Measurements from ENCODE around the gene APOBEC3F.
"Not testable (repeated sequence)": the region's sequence is repeated elsewhere in the genome, so short reads cannot be mapped to it uniquely, and the experiment has no call there.

DNA sequence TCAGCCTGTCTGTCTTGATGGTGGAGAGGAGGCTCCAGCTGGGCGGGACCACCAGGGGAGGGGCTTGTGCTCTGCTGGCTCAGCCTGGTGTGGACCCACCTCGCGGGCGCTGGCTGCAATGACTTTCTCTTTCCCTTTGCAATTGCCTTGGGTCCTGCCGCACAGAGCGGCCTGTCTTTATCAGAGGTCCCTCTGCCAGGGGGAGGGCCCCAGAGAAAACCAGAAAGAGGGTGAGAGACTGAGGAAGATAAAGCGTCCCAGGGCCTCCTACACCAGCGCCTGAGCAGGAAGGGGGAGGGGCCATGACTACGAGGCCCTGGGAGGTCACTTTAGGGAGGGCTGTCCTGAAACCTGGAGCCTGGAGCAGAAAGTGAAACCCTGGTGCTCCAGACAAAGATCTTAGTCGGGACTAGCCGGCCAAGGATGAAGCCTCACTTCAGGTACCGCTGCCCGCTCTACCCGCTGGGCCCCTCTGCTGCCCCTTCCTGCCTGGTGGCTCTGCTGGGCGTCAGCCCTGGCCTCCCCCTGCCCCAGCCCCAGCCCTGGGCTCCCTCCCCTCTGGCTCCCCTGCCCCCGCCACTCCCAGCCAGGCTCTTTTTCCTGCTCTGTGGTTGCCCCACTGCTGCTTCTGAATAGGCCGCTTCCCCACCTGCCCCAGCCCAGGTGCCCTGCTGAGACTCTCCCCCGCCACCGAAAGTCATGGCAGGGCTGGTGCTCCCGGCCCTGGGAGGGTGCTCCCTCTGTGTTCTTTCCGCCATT is at the start of gene APOBEC3F:
- TF ChIP-seq, protein P1, sequence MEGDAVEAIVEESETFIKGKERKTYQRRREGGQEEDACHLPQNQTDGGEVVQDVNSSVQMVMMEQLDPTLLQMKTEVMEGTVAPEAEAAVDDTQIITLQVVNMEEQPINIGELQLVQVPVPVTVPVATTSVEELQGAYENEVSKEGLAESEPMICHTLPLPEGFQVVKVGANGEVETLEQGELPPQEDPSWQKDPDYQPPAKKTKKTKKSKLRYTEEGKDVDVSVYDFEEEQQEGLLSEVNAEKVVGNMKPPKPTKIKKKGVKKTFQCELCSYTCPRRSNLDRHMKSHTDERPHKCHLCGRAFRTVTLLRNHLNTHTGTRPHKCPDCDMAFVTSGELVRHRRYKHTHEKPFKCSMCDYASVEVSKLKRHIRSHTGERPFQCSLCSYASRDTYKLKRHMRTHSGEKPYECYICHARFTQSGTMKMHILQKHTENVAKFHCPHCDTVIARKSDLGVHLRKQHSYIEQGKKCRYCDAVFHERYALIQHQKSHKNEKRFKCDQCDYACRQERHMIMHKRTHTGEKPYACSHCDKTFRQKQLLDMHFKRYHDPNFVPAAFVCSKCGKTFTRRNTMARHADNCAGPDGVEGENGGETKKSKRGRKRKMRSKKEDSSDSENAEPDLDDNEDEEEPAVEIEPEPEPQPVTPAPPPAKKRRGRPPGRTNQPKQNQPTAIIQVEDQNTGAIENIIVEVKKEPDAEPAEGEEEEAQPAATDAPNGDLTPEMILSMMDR (conservative IDR thresholded peaks at IDR 0.05): not testable (repeated sequence)
- not testable (repeated sequence) for TF ChIP-seq ZFX (IDR thresholded peaks at IDR 0.05)

Measured in C4-2B (cell line).